ENCODE measurements around the gene CACFD1. TPM values are rescaled to one million over a fixed set of nuclear protein-coding genes. Genes with fewer than 3 reads are reported as not detected.

CACFD1 gene
- total RNA-seq, 1 donor from 2014 or later, result 13.1 TPM

- no peaks in the 10 kb centered on the region for H3K9me3 Mint-ChIP-seq (ENCODE audit: unreplicated experiment)
- Histone ChIP-seq H3K27me3 (ENCODE audit: insufficient read depth, low read length) (peaks cover 2% of the 10 kb centered on the region), H3K79me2 (ENCODE audit: insufficient read depth, low read length) (peaks cover 25% of the 10 kb centered on the region), H3K4me2 (ENCODE audit: low read length) (no peak overlapping the region), H4K20me1 (ENCODE audit: insufficient read depth, low read length) (peaks cover 6% of the 10 kb centered on the region), H3K9ac (ENCODE audit: low read length) (no peak overlapping the region), H2AFZ (ENCODE audit: low read depth, low read length) (no peak overlapping the region), H3K36me3 (ENCODE audit: insufficient read depth, low read length) (no peaks in the 10 kb centered on the region), H3K27ac (ENCODE audit: low read depth, low read length) (no peak overlapping the region), H3K4me3 (ENCODE audit: insufficient read depth, low read depth, low read length) (no peak overlapping the region), H3K4me1 (ENCODE audit: insufficient read depth, low read length) (peaks cover 6% of the 10 kb centered on the region), H3K9me3 (ENCODE audit: insufficient read depth, low read depth, low read length) (no peaks in the 10 kb centered on the region)
- H3K27me3 Mint-ChIP-seq (ENCODE audit: low read depth, unreplicated experiment), result peaks cover 2% of the 10 kb centered on the region
- peaks cover 8% of the 10 kb centered on the region for H3K4me1 Mint-ChIP-seq (ENCODE audit: low read depth, unreplicated experiment)
- H3K27ac Mint-ChIP-seq (ENCODE audit: unreplicated experiment), result no peak overlapping the region
- H3K36me3 Mint-ChIP-seq (ENCODE audit: low read depth, unreplicated experiment), result peaks cover 2% of the 10 kb centered on the region
- no peak for TF ChIP-seq EZH2 (IDR thresholded peaks at IDR 0.05; ENCODE audit: insufficient read depth, low read length)
- no peak for TF ChIP-seq CTCF (IDR thresholded peaks at IDR 0.05; ENCODE audit: insufficient read depth, low read depth, low read length)
- DNase-seq (ENCODE audit: low read depth) (no peak), FAIRE-seq (no peak)
- H3K4me3 Mint-ChIP-seq (ENCODE audit: unreplicated experiment), result peak overlapping the region; percentile 22
Observed at GRCh38 chr9:133420392-133420827, 39.4 kb upstream of the CACFD1 start.

- Histone ChIP-seq H3K4me2 (ENCODE audit: low read length) (no peak within 1 kb of the TSS), H3K9me3 (ENCODE audit: insufficient read depth, low read depth, low read length) (no peaks in the 10 kb centered on the region), H4K20me1 (ENCODE audit: insufficient read depth, low read length) (no peaks in the 10 kb centered on the region), H3K4me3 (ENCODE audit: insufficient read depth, low read depth, low read length) (no peak within 1 kb of the TSS), H3K9ac (ENCODE audit: low read length) (no peak within 1 kb of the TSS), H3K36me3 (ENCODE audit: insufficient read depth, low read length) (no peaks in the 10 kb centered on the region), H3K27ac (ENCODE audit: low read depth, low read length) (no peak within 1 kb of the TSS), H3K27me3 (ENCODE audit: insufficient read depth, low read length) (peaks cover 4% of the 10 kb centered on the region), H2AFZ (ENCODE audit: low read depth, low read length) (peak within 1 kb of the TSS; percentile 3), H3K79me2 (ENCODE audit: insufficient read depth, low read length) (peaks cover 11% of the 10 kb centered on the region), H3K4me1 (ENCODE audit: insufficient read depth, low read length) (peaks cover 1% of the 10 kb centered on the region)
- Mint-ChIP-seq H3K27me3 (ENCODE audit: low read depth, unreplicated experiment) (peaks cover 4% of the 10 kb centered on the region), H3K4me1 (ENCODE audit: low read depth, unreplicated experiment) (peaks cover under 1% of the 10 kb centered on the region), H3K4me3 (ENCODE audit: unreplicated experiment) (no peak within 1 kb of the TSS), H3K36me3 (ENCODE audit: low read depth, unreplicated experiment) (no peaks in the 10 kb centered on the region), H3K27ac (ENCODE audit: unreplicated experiment) (peak within 1 kb of the TSS; percentile 7), H3K9me3 (ENCODE audit: unreplicated experiment) (no peaks in the 10 kb centered on the region)
- no peak for DNase-seq (ENCODE audit: low read depth)
- TF ChIP-seq EZH2 (IDR thresholded peaks at IDR 0.05; ENCODE audit: insufficient read depth, low read length) (no peak), CTCF (IDR thresholded peaks at IDR 0.05; ENCODE audit: insufficient read depth, low read depth, low read length) (peak; percentile 15)
- FAIRE-seq, result no peak
Observed at GRCh38 chr9:133421615-133422542, 37.9 kb upstream of the CACFD1 start, which contains the start of gene ADAMTS13. TSS of gene ADAMTS13 (plus strand) at chr9:133422367. CDS start at chr9:133422444, 77 bp downstream.
